UCSD-AML1 (cell line): ENCODE measurements around the gene EML1.
"Not testable (repeated sequence)": the region's sequence is repeated elsewhere in the genome, so short reads cannot be mapped to it uniquely, and the experiment has no call there.

Source experiments
- DNase-seq: peaks from one replicate; lab custom pipeline; 2025; ENCODE audit not compliant: unreplicated experiment; lab: John Stamatoyannopoulos, UW

Gene EML1

DNA sequence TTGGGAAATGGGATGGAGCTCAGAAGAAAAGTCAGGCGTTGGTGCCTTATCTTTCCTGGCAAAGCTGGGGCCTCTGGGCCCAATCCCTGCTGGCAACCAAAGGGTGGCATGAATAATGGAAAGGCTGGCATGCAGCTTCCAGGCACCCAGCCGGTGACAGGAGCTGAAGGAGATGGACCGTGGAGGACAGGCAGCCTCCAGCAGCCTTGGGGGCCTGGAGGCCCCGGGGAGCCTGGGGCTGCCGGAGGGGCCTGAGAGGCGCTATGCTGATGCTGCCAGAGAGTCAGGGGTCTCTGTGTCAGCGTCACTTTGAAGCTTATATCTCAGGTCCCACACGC, 38.2 kb upstream of the EML1 start:
- no peak for DNase-seq

DNA sequence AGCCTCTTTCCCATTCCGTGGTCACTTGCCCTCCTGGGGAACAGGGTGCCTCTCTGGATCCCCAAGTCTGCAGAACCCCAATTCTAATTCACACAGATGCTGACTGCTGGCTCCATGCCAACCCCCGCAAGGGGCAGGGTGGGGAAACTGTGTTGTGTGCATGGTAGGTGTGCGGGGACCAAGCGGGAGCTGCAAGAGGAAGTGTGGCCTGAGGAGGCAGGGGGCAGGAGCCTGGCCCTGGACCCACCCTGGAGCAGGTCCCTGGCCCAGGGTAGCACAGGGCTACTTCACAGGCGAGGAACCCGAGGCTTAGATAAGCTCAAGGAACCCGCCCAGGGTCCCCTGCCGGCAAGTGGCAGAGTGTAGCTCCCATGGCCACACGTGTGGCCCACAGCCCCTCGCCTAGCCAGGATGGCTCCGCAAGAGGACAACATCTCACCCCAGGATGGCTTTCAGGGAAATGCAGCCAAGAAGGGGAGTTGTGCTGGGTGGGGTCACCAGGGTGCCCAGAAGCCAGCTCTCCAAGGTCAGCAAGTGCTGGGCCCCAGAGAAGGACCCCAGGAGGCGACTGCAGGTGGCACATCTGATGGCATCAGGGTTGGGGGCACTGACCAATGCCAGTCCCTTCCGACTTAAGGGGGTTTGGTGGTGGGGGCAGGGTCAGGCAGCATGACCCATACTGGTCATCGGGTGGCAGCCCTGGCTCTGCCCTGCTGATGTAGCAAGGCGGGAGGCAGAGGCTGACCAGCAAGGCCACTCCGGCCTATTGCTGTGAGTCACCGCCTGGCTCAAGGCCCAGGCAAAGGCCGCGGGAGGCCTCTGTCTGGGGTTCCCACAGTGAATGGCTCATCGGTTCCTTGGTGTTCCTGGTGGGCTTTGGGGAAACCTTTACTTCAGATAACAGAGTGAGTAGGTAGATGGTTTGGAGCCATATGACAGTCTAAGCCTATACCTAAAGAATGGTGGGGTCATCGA, 37.3 kb upstream of the EML1 start:
- no peak for DNase-seq

DNA sequence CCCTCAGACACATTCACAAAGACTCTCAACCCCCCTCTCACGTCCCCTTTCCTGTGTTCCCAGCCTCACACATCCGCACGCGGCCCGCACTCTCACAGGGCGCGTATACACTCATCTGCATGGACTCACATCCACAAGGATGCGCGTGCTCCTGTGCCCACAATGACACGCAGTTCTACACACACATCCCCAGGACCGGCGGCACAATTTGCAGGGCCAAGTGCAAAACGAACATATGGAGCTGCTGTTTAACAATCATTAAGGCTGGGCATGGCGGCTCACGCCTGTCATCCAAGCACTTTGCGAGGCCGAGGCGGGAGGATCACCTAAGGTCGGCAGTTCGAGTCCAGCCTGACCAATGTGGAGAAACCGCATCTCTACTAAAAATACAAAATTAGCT, 36.4 kb upstream of the EML1 start:
- DNase-seq: no peak

DNA sequence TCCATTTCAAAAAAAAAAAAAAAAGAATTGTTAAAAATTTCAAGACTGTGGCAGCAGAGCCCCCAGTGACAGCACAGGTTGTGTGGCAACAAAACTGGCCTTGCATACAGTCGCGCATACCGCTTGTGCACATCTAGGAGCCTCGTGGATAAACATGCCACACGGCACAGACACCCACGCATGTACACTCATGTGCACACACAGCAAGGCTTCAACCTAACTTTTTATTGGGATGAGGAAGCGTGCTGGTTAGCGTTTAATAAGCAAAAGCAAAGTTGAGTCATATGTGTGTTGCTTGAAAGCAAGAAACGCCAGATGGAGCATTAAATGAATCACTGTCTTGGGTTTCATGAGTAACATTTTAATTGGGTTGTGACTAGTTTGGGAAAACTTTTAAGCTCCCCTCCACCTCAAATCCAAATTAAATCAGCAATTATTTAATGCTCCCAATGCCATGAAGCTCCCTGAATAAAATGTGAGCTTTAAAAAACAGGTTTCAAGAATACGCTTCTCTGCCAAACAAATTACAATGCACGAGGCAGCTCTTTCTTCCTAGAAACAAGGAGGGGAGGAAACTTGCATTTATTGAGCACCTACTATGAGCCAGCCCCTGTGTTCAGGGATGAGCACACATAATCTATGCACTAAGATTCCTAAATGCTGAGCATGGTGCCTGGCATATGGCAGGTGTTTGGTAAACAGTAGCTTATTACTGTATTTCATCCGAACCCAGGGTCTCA, 35.7 kb upstream of the EML1 start:
- DNase-seq: no peak

DNA sequence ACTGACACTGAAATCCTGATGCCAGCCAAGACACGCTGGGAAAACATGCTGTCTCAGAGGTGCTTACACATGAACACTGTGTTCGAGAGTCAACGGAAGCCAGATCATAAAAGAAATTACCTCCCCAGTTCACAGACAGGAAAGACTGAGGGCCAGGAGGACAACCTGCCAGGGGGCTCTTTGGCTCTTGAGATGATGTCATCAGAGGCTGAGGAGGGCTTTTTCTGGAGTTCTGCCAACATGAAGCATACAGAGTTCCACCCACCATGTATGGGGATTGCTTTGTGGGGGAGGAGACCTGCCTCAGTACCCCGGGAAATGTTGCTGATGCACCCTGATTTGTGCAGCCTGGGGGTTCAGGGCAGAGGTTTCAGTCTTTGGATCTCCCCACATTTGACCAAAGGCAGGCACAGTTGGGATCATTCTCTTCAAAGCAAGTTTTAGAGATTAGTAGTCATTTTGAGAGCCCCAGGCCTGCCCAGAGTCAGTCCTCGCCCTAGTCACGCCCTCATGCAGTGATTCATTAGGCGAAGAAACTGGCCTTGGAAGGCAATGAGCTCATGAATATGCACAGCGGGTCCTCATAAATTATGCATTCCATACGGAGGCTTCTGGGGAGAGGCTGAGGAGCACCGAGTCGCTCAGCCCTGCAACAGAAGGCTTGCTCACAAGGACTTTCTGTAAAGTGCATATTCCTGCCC, 34.9 kb upstream of the EML1 start:
- DNase-seq: no peak

DNA sequence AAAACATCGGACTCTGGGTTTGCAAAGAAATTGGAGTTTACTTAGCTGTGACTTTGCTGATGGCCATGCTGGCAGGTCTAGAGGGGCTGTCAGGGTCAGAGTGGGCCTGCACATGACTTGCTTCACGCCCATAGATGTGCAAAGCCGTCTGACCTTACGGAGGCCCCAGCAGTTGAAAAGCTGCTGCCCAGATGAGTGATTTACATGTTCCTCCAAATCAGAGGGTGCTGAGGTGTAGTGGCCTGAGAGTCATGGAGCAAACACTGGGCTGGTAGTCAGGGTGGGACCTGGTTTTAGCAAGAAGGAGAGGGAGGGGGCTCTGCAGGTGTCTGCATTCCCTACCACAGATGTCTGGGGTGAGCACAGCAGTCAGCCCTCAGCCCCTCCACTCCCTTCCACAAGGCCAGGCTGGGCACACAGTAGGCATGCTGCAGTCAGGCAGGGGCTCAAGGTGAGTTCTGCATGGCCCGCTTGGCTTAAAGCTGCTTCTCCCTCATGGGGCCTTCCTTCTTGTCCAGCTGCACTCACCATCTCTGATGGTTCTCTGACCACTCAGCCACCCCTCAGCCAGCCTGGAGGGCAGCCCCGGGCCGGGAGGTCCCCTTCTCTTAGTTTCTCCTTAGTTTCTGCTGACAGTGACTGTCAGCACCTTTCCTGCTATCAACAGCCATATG, 34.2 kb upstream of the EML1 start:
- DNase-seq: no peak

DNA sequence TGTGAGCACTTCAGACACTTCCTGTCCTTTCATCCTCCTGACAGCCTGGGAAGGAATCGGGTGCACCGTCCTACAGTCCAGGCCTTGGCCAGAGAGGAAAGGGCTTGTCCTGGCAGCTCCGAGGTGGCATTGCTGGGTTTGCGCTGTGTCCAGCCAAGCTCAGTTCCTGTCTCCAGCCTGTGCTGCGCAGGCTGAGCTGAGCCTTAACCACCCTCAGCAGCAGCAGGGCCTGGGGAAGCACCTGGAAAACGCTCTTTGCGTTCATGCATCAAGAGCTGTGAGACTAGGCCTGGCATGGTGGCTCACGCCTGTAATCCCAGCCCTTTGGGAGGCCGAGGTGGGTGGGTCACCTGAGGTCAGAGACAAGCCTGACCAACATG, 33.7 kb upstream of the EML1 start:
- no peak for DNase-seq

DNA sequence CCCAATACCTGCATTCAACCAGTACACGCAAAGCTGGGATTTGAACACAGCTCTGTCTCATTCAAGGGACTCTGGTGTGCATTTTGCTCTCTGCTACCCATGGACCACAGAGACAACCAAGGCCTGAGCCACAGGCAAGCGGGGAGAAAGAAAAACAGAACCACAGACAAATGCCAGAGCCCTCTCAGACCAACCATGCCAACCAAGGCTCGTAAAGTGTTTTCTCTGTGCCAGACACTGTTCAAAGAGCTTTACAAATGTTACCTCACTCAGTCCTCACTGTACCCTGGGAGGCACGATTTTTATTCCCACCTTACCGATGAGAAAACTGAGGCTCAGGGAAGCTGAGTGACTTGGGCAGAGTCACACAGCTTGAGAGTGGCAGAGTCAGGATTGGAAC, 32.4 kb upstream of the EML1 start:
- DNase-seq: no peak

DNA sequence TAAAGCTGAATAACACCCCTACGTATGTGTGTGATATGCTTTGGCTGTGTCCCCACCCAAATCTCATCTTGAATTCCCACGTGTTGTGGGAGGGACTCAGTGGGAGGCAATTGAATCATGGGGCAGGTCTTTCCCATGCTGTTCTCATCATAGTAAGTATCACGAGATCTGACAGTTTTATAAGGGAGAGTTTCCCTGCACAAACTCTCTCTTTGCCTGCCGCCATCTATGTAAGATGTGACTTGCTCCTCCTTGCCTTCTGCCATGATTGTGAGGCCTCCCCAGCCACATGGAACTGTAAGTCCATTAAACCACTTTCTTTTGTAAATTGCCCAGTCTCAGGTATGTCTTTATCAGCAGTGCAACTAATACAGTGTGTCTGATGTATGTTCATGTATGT, 30.3 kb upstream of the EML1 start:
- not testable (repeated sequence) for DNase-seq

DNA sequence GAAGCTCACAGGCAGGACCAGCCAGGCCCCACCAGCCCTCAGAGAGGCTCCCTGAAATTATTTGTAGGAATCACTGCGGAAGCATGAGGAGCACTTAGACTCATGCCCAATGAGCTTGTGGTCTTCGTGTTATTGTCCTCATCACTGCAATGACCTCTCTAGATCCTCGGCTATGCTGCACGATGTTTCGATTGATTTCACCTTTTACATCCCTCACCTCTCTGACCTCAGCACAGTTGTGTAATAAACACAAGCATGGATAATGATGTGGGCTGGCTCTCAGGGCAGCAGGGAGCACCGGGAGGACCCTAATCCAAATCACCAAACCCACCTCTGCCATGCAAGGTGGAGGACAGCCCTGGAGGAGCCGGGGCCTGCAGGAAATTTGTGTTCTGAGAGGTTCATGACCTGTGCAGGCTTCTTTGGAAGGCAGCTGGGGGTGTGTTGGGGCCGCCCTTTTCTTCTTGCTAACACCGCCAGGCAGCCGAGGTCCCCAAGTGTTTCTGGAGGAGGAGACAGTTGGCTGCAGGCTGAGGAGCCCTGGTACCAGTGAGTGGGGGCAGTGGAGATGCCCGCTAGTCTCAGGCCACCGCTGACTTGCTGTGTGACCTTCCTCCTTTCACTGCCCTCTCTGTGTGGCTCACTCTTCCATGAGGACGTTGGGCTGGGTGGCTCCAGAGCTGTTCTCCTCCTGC, 29.5 kb upstream of the EML1 start:
- no peak for DNase-seq

DNA sequence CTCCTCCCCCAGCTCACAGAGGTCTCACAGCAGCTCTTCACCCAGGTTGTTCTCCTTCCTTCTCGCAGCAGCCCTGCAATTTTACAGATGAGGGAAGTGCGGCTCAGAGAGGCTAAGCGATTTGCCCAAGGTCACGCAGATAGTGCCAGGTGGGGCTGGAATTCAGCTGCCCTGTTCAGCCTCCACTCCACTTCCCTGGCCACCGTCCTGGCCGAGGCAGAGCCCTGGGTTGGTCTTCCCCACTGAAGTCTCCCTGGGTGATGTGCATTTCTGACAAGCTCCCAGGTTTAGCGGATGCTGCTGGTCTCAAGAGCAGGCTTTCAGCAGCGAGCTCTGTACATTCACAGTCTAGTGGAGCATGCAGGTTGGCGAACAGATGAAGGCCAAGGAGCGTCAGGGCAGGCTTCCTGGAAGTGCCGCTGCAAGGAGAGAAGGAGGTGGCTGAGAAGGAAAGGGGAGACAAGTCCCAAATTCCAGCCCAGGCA, 28.9 kb upstream of the EML1 start:
- DNase-seq: no peak

DNA sequence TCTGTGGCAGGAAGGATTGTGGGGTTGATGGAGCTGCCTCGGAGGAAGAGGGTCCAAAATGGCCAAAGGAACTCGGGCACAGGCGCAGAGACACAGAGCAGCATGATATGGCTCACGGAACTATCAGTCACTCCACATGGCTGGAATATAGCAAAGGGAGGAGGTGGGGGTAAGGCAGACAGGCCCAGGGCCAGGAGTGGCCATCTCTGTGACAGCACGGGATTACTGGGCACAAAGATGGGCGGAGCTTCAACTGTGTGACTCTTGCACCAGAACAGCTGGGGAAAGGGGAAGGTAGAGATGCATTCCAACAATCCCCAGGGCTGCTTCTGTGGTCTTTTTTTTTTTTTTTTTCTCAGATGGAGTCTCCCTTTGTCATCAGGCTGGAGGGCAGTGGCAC, 24.8 kb upstream of the EML1 start:
- no peak for DNase-seq

DNA sequence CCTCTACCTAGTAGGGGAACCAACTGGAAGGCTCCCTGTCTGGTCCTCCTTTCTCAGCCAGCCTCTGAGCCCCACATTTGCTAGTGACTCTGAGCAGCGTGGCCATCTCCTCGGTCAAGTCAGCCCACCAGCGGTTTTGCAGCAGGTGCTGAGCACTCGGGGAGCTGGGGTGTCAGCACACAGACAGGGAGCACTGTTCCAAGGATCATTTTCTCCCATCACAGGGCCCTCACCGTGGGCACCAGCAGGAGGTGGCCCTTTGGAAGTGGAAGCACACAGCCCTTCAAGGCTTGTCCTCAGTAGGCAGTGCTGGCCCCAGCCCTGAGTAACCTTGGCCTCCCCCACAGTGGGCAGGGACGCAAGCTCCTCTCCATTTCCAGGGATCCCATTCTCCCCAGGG, 24.1 kb upstream of the EML1 start:
- DNase-seq: no peak

DNA sequence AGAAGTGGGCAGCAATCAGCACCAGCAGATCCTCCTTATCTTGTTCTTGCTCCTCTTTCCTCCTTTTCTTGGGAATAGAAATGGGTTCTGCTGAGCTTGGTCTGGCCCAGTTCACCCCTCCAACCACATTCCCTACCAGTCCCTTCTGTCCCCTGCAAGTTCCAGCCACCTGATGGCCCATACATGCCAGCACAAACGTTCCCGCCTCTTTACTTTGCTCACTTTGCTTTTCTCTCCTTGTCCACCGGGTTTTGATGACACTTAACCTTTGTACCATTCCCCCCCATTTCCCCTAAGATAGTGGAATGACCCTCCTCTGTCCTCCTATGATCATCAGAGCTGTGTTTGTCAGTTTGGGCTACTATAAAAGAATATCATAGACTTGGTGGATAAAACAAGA, 23.4 kb upstream of the EML1 start:
- no peak for DNase-seq

DNA sequence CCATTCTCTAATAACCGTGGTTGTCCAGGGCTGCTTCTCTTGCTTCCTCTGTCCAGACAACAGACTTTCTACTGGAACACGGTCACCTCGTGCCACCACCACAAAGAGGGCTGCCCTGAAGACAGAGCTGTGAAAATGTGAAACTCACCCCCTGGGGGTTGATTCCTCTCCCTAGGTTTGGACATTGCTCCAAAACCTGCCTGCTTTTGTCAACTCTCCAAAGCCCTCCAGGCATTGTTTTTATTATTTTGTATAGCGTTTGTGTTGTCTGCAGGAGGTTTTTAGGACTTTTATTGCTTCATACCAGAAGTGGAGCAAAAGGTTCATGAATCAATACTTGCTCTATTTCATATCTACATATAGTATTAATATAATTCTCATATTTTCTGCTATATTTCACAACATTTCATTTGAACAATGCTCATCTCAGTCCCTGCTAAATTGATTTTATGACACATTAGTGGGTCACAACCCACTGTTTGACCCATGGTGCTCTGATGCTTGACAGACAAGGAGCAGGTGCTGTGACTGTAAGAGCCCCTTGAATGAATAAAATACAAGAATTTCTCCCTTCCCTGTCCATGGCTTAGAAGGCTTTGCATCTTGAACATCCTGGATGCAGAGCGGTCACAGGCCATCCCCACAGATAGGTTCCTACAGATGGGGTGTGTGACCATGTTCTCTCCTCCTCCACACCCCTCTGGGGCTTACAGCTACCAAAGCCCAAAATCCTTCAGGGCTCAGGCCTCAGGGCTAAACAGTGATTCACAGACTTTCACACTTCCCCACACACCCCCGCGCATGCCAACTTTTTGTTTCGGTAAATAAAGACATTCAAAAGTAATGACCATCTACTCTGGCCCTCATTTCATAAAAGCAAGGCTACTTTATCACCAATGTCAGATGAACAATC, 20.6 kb upstream of the EML1 start:
- no peak for DNase-seq

DNA sequence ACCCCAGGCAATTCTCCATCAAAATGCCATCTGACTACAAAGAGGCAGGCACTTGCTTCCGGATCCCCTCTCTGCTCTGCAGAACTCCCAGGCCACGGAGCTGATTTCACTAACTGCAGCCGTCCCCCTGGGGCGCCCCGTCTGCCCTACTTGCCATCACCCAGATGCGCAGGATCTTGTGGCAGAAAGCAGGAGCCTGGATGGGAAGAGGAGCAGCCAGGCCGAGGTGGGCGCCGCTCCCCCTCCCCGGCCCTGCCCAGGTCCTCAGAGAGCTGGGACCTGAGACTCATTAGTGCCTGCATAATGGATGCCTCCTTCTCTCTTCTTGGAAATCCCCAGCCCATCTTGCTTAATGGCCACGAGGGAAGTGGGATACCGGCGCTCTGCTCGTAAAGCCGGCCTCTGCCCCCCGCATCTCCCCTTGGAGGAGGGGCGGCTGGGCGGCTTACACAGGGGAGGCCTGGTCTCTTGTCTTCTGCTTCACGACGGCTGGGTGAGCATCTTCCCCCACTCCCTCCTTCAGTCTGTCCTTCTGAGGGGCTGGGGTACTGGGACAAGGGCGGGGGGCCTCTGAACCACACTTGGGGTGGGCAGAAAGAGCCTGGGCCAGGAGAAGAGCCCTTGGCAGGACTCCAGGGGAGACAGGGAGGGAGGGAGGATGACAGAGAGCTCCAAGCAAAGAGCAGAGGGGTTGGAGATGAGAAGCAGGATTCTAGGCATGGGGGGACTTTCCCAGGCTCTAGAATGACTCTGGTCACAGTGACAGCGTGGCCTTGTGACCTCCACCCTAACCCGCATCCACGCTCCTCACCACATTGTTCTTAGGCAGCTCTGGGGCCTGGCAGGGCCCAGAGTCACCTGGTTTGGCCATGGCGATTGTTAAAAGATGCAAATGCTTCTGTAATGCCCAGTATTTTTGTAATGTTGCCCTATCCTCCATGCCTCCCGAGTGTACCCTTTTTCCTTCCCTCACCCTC, 19.4 kb upstream of the EML1 start:
- DNase-seq: no peak

DNA sequence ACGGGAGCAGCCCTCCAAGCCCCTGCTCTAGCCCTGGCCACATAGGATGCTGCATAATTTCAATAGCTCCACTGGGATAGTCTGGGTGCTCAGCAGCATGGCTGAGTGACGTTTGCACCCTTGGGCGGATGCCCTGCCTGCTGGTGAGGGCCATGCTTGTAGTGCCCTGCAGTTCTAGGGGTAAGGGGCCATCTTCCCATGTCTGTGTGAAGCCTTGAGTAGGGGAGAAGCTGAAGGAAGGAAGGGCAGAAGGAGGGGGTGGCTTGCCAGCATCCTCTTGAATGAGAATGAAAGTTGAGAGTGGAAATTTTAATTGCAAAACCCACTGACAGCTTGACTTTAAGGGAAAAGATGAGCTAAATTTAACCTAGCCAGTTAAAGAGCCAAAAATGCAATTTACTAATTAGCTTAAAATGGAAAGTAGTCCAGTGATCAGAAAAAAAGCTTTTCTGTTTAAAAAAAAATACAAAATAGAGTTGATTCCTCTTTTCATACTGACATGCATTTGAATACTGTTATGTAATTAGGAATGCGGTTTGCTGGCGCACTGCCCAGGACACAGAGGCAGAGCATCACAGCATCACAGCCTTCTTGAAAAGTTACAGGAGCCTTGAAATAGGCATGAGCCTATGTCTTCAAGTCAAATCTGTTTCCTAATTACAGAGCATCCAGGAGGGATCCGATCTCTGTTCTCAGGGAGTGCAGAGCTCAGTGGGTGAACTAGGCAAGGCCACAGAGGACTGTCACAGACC, 18.5 kb upstream of the EML1 start:
- no peak for DNase-seq

DNA sequence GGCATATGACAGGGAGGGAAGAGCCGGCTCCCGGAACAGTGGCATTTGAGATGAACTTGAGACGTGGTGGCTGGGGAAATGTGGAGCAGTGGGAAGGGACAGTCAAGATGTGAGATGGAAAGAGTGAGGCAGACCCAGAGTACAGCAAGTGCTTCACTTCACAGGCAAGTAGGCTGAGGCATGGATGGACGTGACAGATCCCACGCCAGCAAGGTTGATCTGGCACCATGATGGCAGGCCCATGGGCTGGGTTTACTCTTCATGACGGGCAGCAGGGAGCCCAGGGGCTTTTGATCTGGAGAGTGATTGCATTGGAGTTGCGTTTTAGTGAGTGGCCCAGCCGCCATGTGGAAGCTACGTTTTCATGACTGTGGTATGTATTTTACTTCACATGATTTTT, 17.9 kb upstream of the EML1 start:
- DNase-seq: no peak
